Choroid plexus epithelial cell (primary cell): ENCODE data around the gene EIF3K.

Experiments used
- DNase-seq: peaks from one replicate; pipeline ENCODE4 v3.0.0-alpha.2; 2010; ENCODE audit warnings: low read depth
- H3K4me3 ChIP-seq: 2 replicates; pipeline ENCODE4 v1.5.1; 2011; ENCODE audit warnings: low read depth, mild to moderate bottlenecking, control low read depth, low read length, moderate library complexity
- CTCF ChIP-seq: conservative IDR thresholded peaks from 2 replicates; pipeline ENCODE4 v1.5.1; 2011; ENCODE audit warnings: low read depth, mild to moderate bottlenecking, control low read depth, inconsistent platforms, low read length, moderate library complexity

Gene EIF3K

DNA sequence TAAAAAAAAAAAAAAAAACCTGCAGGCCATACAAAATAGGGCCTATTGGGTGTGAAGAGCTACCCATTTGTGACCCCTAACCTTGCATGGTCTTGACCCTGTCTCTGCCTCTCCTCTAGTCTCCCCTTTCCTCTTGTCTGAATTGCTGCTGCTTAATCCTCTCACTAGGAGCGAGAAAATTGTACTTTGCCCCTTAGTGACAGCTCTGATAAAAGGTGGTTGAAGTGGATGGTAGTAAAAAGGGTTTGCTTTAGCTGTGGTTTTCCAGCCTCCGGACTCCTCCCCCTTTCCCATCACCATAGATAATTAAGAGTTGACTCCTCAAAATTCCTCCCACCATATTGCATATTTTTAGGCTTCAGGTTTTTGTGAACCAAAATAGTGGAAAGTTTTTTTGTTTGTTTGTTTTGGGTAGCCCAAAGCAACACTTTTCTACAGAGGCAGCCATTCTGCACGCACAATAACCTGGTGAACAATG lies 52.0 kb downstream of the EIF3K start:
- no peak overlapping the region for H3K4me3 ChIP-seq
- no peak for DNase-seq
- TF ChIP-seq CTCF, result no peak

DNA sequence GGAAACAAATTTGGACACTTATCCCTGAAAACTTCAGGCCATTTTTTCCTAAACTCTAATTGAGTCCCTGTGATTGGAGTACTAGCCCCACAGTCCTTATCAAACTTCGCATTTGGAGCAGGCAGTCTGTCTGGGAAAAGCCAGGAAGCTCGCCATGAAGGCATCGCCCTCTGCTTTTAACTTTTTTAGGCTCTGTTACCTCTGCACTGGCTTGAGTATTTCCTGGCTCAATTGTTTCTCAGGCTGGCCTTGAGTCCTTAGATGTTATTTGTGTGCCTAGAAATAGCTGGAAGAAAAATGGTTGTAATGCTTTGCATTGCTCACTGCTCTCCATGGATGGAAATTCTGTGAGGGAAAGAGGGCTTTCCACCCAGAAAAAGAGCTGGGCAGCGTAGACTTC lies 52.7 kb downstream of the EIF3K start:
- no peak for DNase-seq
- H3K4me3 ChIP-seq, result no peak overlapping the region
- TF ChIP-seq CTCF, result no peak

DNA sequence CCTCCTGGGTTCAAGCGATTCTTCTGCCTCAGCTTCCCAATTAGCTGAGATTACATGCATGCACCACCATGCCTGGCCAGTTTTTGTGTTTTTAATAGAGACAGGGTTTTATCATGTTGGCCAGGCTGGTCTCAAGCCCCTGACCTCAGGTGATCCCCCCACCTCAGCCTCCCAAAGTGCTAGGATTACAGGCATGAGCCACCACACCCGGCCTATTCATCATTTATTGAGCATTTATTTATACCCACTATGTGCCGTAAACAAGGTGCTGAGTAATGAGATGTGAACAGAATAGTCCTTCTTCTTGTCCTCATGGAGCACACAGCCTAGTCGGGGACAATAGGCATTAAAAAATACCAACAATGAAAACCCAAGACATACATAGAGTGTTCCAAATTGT lies 54.0 kb downstream of the EIF3K start:
- DNase-seq, result no peak
- no peak for TF ChIP-seq CTCF
- no peak overlapping the region for H3K4me3 ChIP-seq

- H3K4me3 ChIP-seq, result no peak overlapping the region
- TF ChIP-seq CTCF, result no peak
- no peak for DNase-seq
Measured at GRCh38 chr19:38674388-38675171, 55.6 kb downstream of the EIF3K start.

GRCh38 chr19:38675611-38676010 lies 56.6 kb downstream of the EIF3K start:
- no peak for TF ChIP-seq CTCF
- DNase-seq, result no peak
- H3K4me3 ChIP-seq, result no peak overlapping the region

DNA sequence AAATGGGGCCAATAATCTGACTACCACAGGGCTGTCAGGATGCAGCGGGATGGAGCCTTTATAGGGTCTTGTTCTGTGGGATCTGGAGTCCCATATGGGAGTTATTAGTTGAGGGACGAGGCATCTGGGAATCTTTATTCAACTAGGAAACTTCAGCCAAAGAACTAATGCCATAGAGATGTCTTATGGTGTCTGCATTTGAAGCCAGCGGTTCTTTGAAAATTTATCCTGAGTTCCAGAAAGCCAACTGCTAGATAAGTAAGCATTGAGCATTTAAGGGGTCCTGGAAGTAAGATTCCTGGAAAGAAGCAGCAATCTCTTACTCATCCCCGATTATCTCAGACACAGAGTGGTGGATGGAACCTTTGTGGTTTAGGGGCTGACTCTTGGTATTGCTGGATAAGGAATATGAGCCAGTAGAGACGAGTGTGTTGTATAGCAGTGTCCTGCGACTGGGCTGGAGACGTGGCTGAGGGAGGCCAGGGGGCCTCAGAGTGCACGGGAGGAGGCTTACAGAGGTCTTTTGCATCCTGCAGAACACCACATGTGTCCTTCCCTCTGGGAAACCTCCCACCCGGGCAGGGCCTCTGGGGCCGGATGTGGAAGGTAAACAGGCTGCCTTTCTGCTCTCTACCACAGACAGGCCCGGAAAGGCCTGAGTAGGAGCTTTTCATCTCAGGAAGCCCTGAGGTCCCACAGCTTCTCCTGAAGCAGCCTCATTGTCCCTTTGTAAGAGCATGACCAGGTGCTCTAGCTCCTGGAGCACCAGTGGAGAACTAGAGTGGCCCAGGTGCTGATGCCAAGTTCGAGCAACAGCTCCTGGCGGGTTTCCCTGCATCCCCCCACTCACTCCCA lies 57.3 kb downstream of the EIF3K start:
- no peak for TF ChIP-seq CTCF
- H3K4me3 ChIP-seq, result no peak overlapping the region
- DNase-seq, result peak; percentile 78
